Measurements from ENCODE around the gene NAPA. TPM values are rescaled to one million over a fixed set of nuclear protein-coding genes. Genes with fewer than 3 reads are reported as not detected.
"Not testable (repeated sequence)": the region's sequence is repeated elsewhere in the genome, so short reads cannot be mapped to it uniquely, and the experiment has no call there.

Gene NAPA
- total RNA-seq, 1 donor from 2014 or later = 28.2 TPM

DNA sequence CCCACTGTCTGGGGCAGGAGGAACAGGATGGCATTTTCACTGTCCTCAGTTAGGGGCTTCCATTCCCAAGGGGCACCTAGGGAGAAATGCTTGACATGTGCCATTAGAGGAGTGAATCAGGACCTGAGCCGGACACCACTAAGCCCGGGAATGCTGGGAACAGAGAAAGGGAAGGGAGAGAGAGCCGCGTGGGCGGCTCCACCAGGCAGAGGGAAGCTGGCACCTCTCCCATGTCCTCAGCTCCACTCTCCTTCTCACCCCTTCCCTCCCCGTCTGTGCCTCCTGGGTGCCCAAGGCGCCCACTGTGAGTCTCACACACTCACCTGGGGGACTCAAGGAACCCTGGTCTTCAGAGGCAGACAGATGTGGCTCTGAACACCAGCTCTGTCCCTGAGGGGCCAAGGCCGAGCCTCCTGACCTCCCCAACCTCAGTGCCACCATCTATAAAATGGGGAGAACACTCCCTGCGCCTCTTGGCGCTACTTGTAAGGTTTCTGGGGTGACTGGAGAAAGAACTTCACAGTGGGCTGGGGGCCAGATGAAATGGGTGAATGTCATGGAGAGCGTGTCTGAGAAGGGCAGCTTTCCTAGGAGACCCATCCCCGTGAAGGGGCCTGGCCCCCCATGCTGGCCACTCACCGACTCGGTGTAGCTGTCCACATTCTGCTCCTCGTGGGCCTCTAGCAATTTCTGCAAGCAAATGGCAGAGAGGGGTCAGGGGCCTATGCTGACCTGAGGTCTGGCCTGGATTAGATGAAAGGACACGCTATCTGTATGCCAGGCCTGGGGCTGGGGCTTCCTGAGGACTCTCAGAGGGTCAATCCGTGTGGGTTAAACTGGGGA, 25.6 kb downstream of the NAPA start:
- Histone ChIP-seq H3K27me3 (ENCODE audit: control insufficient read depth in 3 of 3, insufficient read depth in 3 of 3, low read length in 3 of 3) (no peaks in the 10 kb centered on the region), H3K4me3 (ENCODE audit: low read length in 3 of 3) (no peak overlapping the region), H3K9ac (ENCODE audit: low read depth in 1 of 3, low read length in 3 of 3) (no peak overlapping the region), H3K9me3 (ENCODE audit: control insufficient read depth in 3 of 3, low read length in 3 of 3) (no peaks in the 10 kb centered on the region), H3K36me3 (ENCODE audit: control insufficient read depth in 3 of 3, insufficient read depth in 3 of 3, low read length in 3 of 3) (peaks cover 52 to 61% (median 57%) of the 10 kb centered on the region in 3 donors), H3K27ac (ENCODE audit: low read depth, low read length) (no peak overlapping the region), H3K4me1 (ENCODE audit: control insufficient read depth in 3 of 3, insufficient read depth in 3 of 3, low read length in 3 of 3) (peaks cover 6 to 17% (median 16%) of the 10 kb centered on the region in 3 donors)

DNA sequence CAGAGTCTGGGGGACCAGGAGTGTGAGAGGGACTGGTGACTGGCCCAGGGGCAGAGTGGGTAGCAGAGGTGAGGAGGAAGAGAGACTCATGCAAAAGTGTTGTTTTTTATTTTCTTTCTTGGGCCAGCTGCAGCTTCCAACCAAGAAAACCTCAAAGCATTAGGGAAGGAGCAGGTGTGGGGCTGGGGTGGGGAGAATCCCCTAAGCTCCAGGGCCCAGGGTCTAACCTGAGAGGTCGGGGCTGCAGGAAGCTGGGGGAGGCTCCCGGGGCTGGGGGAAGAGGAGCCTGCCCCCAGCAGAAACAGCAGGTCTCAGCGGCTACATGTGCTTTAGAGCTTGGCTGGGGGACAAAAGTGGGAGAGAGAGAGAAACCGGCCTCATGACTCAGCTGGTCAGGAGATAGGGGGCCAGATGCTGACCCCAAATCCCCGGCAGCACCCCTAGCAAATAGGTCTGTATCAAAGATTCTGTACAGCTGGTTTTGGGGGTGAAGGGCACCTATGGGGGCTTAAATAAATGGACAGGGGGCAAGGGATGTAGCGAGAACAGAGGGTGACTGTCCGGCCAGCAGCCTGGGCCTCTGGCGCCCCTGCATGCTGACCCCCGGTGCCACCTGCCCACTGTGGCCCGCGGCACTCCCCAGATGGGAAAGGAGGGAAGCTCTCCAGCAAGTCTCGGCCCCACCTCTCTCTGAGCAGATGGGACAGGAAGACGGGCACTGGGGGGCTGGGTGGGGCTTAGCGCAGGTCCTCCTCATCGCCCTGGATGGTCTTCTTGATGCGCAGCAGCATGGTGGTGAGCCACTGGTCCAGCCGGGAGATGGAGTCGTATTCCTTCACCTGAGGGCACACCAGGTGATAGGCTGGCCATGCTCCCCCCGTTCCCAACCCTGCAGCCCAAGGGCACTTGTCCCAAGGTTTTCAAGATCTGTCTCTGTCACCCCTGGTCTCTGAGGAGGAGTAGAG, 27.0 kb downstream of the NAPA start:
- H3K4me1 ChIP-seq (ENCODE audit: control insufficient read depth in 3 of 3, insufficient read depth in 3 of 3, low read length in 3 of 3) = peaks cover 9 to 19% (median 15%) of the 10 kb centered on the region in 3 donors
- no peaks in the 10 kb centered on the region for H3K27me3 ChIP-seq (ENCODE audit: control insufficient read depth in 3 of 3, insufficient read depth in 3 of 3, low read length in 3 of 3)
- no peaks in the 10 kb centered on the region for H3K9me3 ChIP-seq (ENCODE audit: control insufficient read depth in 3 of 3, low read length in 3 of 3)
- no peak overlapping the region for H3K9ac ChIP-seq (ENCODE audit: low read depth in 1 of 3, low read length in 3 of 3)
- H3K4me3 ChIP-seq (ENCODE audit: low read length in 3 of 3) = no peak overlapping the region
- no peak overlapping the region for H3K27ac ChIP-seq (ENCODE audit: low read depth, low read length)
- H3K36me3 ChIP-seq (ENCODE audit: control insufficient read depth in 3 of 3, insufficient read depth in 3 of 3, low read length in 3 of 3) = peaks cover 46 to 51% (median 46%) of the 10 kb centered on the region in 3 donors

DNA sequence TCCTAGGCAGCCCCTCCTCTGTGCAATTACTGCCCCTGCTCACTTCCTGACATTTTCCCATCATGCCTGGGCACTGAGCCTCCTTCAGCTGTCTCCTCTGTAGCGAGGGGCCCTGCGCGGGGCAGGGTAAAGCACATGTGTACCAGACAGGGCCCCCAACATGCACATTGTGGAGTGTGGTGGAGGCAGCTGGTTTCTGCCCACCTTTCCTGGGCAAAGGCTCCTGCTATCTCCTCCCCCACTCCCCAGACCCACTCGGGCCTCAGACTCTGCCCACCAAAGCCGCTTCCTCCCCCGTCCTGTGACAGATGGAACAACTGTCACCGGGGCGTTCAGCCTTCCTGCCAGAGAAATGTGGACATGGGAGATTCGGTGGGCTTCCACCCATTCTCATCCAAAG, 28.0 kb downstream of the NAPA start:
- Histone ChIP-seq H3K27me3 (ENCODE audit: control insufficient read depth in 3 of 3, insufficient read depth in 3 of 3, low read length in 3 of 3) (no peaks in the 10 kb centered on the region), H3K9ac (ENCODE audit: low read depth in 1 of 3, low read length in 3 of 3) (peak overlapping the region in 1 of 3 donors; percentile 8), H3K27ac (ENCODE audit: low read depth, low read length) (no peak overlapping the region), H3K36me3 (ENCODE audit: control insufficient read depth in 3 of 3, insufficient read depth in 3 of 3, low read length in 3 of 3) (peaks cover 39 to 42% (median 42%) of the 10 kb centered on the region in 3 donors), H3K4me1 (ENCODE audit: control insufficient read depth in 3 of 3, insufficient read depth in 3 of 3, low read length in 3 of 3) (peaks cover 9 to 19% (median 15%) of the 10 kb centered on the region in 3 donors), H3K9me3 (ENCODE audit: control insufficient read depth in 3 of 3, low read length in 3 of 3) (no peaks in the 10 kb centered on the region), H3K4me3 (ENCODE audit: low read length in 3 of 3) (no peak overlapping the region)

DNA sequence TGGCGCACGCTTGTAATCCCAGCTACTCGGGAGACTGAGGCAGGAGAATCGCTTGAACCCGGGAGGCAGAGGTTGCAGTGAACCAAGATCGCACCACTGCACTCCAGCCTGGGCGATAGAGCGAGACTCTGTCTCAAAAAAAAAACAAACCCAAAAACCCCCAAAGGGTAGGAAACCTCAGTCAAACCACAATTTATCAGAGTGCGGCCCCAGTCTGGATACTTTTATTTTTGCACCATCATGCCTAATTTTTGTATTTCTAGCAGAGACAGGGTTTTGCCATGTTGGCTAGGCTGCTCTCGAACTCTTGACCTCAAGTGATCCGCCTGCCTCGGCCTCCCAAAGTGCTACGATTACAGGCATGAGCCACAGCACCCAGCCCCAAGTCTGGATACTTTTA, 28.6 kb downstream of the NAPA start:
- H3K27me3 ChIP-seq (ENCODE audit: control insufficient read depth in 3 of 3, insufficient read depth in 3 of 3, low read length in 3 of 3); H3K9ac ChIP-seq (ENCODE audit: low read depth in 1 of 3, low read length in 3 of 3); H3K9me3 ChIP-seq (ENCODE audit: control insufficient read depth in 3 of 3, low read length in 3 of 3); H3K4me3 ChIP-seq (ENCODE audit: low read length in 3 of 3); H3K27ac ChIP-seq (ENCODE audit: low read depth, low read length): not testable (repeated sequence)
- H3K4me1 ChIP-seq (ENCODE audit: control insufficient read depth in 3 of 3, insufficient read depth in 3 of 3, low read length in 3 of 3) = peaks cover 9 to 19% (median 15%) of the 10 kb centered on the region in 3 donors
- H3K36me3 ChIP-seq (ENCODE audit: control insufficient read depth in 3 of 3, insufficient read depth in 3 of 3, low read length in 3 of 3) = peaks cover 32 to 35% (median 35%) of the 10 kb centered on the region in 3 donors

DNA sequence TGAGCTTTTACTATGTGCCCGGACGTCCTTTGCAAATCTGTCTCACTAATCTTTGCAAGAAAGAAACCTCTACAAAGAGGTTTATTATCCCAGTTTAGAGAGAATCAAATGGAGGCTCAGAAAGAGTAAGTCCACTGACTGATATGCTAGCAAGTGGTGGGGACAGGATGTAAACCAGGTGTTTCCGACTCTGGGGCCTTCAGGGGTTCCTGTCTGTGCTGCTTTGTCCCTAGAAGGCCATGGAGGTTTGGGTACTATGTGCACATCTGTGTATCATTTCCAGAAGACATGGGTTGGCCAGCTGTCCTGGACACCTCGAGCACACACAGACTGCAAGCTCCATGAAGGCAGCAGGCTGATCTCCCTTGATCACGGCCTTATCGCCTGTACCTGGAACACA, 29.7 kb downstream of the NAPA start:
- peak overlapping the region in 2 of 3 donors; percentile 16 to 86 for H3K9ac ChIP-seq (ENCODE audit: low read depth in 1 of 3, low read length in 3 of 3)
- peak overlapping the region; percentile 97 for H3K27ac ChIP-seq (ENCODE audit: low read depth, low read length)
- peak overlapping the region in 1 of 3 donors; percentile 96 for H3K4me3 ChIP-seq (ENCODE audit: low read length in 3 of 3)

DNA sequence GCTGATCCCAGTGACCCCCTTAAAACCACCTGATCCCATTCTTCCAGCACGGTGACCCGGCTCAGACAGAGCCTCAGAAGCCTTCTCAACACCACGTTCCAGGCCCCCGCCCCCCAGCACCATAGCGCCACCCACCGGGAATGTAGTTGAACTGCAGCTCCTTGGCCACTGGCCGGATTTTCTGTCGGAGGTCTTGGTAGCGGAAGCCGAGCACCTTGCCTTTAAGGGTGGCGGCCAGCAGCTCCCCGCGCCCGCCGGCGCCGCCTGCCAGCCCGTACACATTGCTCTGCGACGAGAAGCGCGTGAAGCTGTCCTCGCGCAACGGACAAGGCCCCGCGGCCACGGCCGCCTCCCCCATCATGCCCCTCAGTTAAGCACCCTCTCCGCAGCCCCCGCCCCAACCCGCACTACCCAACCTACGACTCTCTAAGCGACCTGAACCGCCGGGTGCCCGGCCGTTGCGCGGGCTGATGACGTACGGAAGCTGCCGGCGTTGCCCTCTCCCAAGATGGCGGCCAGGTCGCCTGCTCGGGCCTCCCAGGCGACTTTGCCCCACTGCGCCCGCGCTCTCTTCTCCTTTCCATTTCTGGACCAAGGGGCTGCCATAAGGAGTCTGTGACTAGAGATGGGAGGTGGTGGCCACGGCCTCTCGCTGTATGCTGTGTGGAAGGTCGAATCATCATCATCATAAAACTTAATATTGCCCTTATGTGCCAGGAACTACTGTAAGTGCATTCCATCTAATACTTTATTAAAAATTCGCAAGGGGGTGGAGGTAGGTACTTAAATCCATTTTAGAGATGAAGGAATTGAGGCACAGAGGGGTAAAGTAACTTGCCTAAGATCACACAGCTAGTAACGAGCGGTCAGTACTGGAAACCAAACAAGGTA, 30.8 kb downstream of the NAPA start, which contains the start of gene KPTN:
TSS of gene KPTN (minus strand) at position 420 of the 891 bp plus-strand sequence. CDS start at position 361, 59 bp downstream.
- Histone ChIP-seq H3K4me1 (ENCODE audit: control insufficient read depth in 3 of 3, insufficient read depth in 3 of 3, low read length in 3 of 3) (peaks cover 9 to 19% (median 15%) of the 10 kb centered on the region in 3 donors), H3K9me3 (ENCODE audit: control insufficient read depth in 3 of 3, low read length in 3 of 3) (no peaks in the 10 kb centered on the region), H3K27me3 (ENCODE audit: control insufficient read depth in 3 of 3, insufficient read depth in 3 of 3, low read length in 3 of 3) (no peaks in the 10 kb centered on the region), H3K4me3 (ENCODE audit: low read length in 3 of 3) (peak within 1 kb of the TSS; percentile 87 to 96 (median 93)), H3K27ac (ENCODE audit: low read depth, low read length) (peak within 1 kb of the TSS; percentile 97), H3K9ac (ENCODE audit: low read depth in 1 of 3, low read length in 3 of 3) (peak within 1 kb of the TSS; percentile 86 to 98 (median 91)), H3K36me3 (ENCODE audit: control insufficient read depth in 3 of 3, insufficient read depth in 3 of 3, low read length in 3 of 3) (peaks cover 11 to 15% (median 15%) of the 10 kb centered on the region in 3 donors)

More for the DNA sequence above, 29.7 kb downstream of the NAPA start:
- no peaks in the 10 kb centered on the region for H3K9me3 ChIP-seq (ENCODE audit: control insufficient read depth in 3 of 3, low read length in 3 of 3)
- peaks cover 23 to 27% (median 26%) of the 10 kb centered on the region in 3 donors for H3K36me3 ChIP-seq (ENCODE audit: control insufficient read depth in 3 of 3, insufficient read depth in 3 of 3, low read length in 3 of 3)
- H3K27me3 ChIP-seq (ENCODE audit: control insufficient read depth in 3 of 3, insufficient read depth in 3 of 3, low read length in 3 of 3) = no peaks in the 10 kb centered on the region
- H3K4me1 ChIP-seq (ENCODE audit: control insufficient read depth in 3 of 3, insufficient read depth in 3 of 3, low read length in 3 of 3) = peaks cover 9 to 19% (median 15%) of the 10 kb centered on the region in 3 donors

DNA sequence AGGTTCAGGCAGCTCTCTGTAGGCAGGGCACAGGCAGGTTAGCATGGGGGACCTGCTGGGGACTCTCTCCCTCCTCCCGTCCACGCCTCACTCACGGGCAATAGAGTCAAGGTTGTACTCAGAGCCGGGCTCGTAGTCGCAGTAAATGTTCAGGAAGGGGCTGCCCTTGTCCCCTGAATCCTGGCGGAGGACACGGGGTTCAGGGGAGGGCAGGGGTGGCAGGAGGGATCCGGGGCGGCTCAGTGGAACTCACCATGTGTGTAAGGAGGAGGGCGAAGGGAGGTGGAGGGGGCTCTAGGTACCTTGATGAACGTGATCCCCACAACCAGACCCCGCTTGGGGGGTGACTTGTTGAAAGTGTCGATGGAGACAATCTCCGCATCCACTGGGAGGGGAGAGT, 31.7 kb downstream of the NAPA start:
- Histone ChIP-seq H3K4me1 (ENCODE audit: control insufficient read depth in 3 of 3, insufficient read depth in 3 of 3, low read length in 3 of 3) (peaks cover 9 to 19% (median 15%) of the 10 kb centered on the region in 3 donors), H3K27ac (ENCODE audit: low read depth, low read length) (no peak overlapping the region), H3K36me3 (ENCODE audit: control insufficient read depth in 3 of 3, insufficient read depth in 3 of 3, low read length in 3 of 3) (peaks cover 7 to 12% (median 11%) of the 10 kb centered on the region in 3 donors), H3K9me3 (ENCODE audit: control insufficient read depth in 3 of 3, low read length in 3 of 3) (no peaks in the 10 kb centered on the region), H3K4me3 (ENCODE audit: low read length in 3 of 3) (peak overlapping the region; percentile 87 to 96 (median 93)), H3K27me3 (ENCODE audit: control insufficient read depth in 3 of 3, insufficient read depth in 3 of 3, low read length in 3 of 3) (no peaks in the 10 kb centered on the region), H3K9ac (ENCODE audit: low read depth in 1 of 3, low read length in 3 of 3) (peak overlapping the region in 2 of 3 donors; percentile 86 to 91)

DNA sequence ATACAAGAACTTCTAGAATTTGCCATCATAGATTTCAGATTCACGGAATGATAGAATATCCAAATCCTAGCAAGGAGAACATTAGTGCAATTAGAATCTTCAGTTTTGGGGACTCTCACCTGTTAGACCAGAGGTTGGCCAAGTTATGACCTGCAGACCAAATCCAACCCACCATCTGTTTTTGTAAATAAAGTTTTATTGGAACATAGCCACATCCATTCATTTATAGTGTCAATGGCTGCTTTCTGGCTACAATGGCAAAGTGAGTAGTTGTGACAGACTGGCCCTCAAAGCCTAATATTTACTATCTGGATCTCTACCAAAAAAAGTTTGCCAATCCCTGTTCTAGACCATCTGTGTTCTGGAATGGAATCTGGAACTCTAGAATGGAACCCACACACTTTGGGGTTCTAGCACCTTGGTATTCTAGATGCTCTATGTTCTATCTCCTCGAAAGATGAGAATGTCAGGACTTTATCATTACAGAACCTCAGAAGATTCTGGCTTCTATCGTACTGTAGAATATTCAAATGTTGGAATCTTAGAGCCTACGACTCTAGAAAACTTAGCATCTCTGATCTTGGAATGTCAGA, 33.3 kb downstream of the NAPA start:
- Histone ChIP-seq H3K4me1 (ENCODE audit: control insufficient read depth in 3 of 3, insufficient read depth in 3 of 3, low read length in 3 of 3) (peaks cover 9 to 19% (median 15%) of the 10 kb centered on the region in 3 donors), H3K36me3 (ENCODE audit: control insufficient read depth in 3 of 3, insufficient read depth in 3 of 3, low read length in 3 of 3) (peaks cover 4 to 6% (median 5%) of the 10 kb centered on the region in 3 donors), H3K27me3 (ENCODE audit: control insufficient read depth in 3 of 3, insufficient read depth in 3 of 3, low read length in 3 of 3) (no peaks in the 10 kb centered on the region)

More for the DNA sequence above, 33.3 kb downstream of the NAPA start:
- H3K9me3 ChIP-seq (ENCODE audit: control insufficient read depth in 3 of 3, low read length in 3 of 3) = no peaks in the 10 kb centered on the region
- no peak overlapping the region for H3K27ac ChIP-seq (ENCODE audit: low read depth, low read length)
- H3K9ac ChIP-seq (ENCODE audit: low read depth in 1 of 3, low read length in 3 of 3) = no peak overlapping the region
- no peak overlapping the region for H3K4me3 ChIP-seq (ENCODE audit: low read length in 3 of 3)

All from skeletal muscle tissue (tissue), 4 donors.